IPS DF 6.9 (cell line): Measurements from ENCODE around the gene SCAMP4.
"Not testable (repeated sequence)": the region's sequence is repeated elsewhere in the genome, so short reads cannot be mapped to it uniquely, and the experiment has no call there.

Experiments used
- DNase-seq: peaks from one replicate; pipeline ENCODE4 v3.0.0-alpha.2; 2013; ENCODE audit warnings: low read depth, low spot score
- H3K27ac ChIP-seq: one replicate; pipeline ENCODE4 v1.5.1; 2013; ENCODE audit warnings: low read length, control low read depth
- H3K27me3 ChIP-seq: 2 replicates; pipeline ENCODE4 v1.6.1; 2013; ENCODE audit warnings: mild to moderate bottlenecking, low read length; ENCODE audit not compliant: control insufficient read depth, insufficient read depth
- H3K36me3 ChIP-seq: 2 replicates; pipeline ENCODE4 v1.6.1; 2013; ENCODE audit warnings: low read length; ENCODE audit not compliant: control insufficient read depth, insufficient read depth
- H3K4me1 ChIP-seq: 2 replicates; pipeline ENCODE4 v1.6.1; 2013; ENCODE audit warnings: low read length; ENCODE audit not compliant: control insufficient read depth, insufficient read depth
- H3K4me3 ChIP-seq: 2 replicates; pipeline ENCODE4 v1.5.1; 2013; ENCODE audit warnings: mild to moderate bottlenecking, low read length
- H3K9me3 ChIP-seq: 2 replicates; pipeline ENCODE4 v1.6.1; 2013; ENCODE audit warnings: low read length, inconsistent platforms; ENCODE audit not compliant: control insufficient read depth, insufficient read depth
- WGBS: extraction: QIAGEN DNeasy Blood & Tissue Kit; methylation state at CpG from one replicate; pipeline ENCODE4 v1.1.7; 2013; ENCODE audit warnings: mixed read lengths, missing lambda C conversion rate; ENCODE audit not compliant: insufficient read length, insufficient coverage; 5-methylcytosine and 5-hydroxymethylcytosine counted together

SCAMP4 gene

DNA sequence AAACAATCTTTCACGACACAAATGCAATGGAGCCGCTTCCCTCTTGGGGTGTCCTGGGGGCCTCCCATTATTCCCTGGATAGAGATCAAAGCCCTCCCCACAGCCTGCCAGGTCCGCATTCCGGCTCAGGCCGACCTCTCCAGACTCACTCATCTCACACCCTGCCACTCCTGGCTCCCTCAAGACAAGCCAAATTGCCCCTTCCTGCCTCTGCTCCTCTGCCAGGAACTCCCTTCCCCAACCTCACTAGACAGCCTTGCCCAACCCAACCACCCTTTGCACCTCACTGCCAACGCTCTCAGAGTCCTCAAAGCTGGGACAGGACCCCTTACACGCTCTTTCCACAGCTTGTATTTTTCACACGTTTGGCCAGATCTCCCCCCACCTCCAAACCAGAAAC is 21.4 kb upstream of the SCAMP4 start:
- no peaks in the 10 kb centered on the region for H3K27me3 ChIP-seq
- H3K36me3 ChIP-seq: no peaks in the 10 kb centered on the region
- H3K27ac ChIP-seq: no peak overlapping the region
- H3K9me3 ChIP-seq: no peaks in the 10 kb centered on the region
- H3K4me1 ChIP-seq: peaks cover 1% of the 10 kb centered on the region; the same call in 1 of the 2 replicates
- DNase-seq: no peak
- no CpG with 5 or more reads among the region's 8 CpGs for WGBS
- no peak overlapping the region for H3K4me3 ChIP-seq

DNA sequence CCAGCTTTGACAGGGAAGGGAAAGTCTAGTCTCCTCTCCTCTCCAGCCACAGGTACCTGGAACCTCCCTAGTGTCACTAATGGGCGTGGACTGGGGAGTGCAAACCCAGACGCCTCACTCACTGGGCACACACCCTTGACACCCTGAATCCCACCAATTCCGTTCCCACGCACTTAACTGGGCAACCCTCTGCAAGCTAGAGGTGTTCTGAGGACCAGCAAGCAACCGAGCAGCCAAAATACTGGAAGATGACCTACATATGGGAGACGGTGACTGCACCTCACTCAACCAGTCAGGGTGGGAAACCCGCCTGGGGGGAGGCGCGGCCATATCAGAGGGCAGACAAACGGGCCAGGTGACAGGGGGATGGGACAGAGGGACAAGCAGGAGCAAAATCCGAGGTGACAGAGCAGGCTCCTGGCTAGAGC is 20.9 kb upstream of the SCAMP4 start:
- no peak overlapping the region for H3K27ac ChIP-seq
- no peaks in the 10 kb centered on the region for H3K27me3 ChIP-seq
- DNase-seq: no peak
- peak overlapping the region; percentile 83; the same call in 1 of the 2 replicates for H3K4me3 ChIP-seq
- H3K4me1 ChIP-seq: peaks cover 1% of the 10 kb centered on the region; the same call in 1 of the 2 replicates
- no CpG with 5 or more reads among the region's 11 CpGs for WGBS
- H3K36me3 ChIP-seq: no peaks in the 10 kb centered on the region
- no peaks in the 10 kb centered on the region for H3K9me3 ChIP-seq

- H3K36me3 ChIP-seq: no peaks in the 10 kb centered on the region
- H3K9me3 ChIP-seq: no peaks in the 10 kb centered on the region
- no peak overlapping the region for H3K27ac ChIP-seq
- peaks cover 1% of the 10 kb centered on the region; the same call in 1 of the 2 replicates for H3K4me1 ChIP-seq
- H3K27me3 ChIP-seq: no peaks in the 10 kb centered on the region
- H3K4me3 ChIP-seq: peak overlapping the region; percentile 83
- no CpG with 5 or more reads among the region's 56 CpGs for WGBS
- DNase-seq: no peak
Measured at GRCh38 chr19:1884719-1885334, 20.4 kb upstream of the SCAMP4 start.

DNA sequence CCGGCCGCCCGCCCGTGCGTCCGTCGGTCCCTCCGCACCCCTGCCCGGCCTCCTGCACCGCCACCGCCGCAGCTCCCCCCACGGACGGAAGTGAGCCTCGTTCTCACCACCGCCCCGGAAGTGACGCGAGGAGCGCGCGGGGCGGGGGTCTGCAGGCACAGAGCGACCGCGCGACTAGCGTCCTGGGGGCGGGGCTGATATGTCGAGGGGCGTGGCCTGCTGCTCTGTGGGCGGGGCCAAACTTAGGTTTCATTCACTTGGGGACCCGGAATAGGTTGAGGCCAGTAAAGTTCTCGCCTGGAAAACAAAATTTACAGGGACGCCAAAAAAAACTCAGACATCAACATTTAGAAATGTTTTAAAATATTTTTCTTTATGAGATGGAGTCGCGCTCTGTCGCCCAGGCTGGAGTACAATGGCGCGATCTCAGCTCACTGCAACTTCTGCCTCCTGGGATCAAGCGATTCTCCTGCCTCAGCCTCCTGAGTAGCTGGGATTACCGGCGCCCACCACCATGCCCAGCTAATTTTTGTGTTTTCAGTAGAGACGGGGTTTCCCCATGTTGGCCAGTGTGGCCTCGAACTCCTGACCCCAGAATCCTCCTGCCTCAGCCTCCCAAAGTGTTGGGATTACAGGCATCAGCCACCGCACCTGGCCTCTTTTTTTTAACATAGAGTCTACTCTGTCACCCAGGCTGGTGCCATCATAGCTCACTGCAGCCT is 19.6 kb upstream of the SCAMP4 start, which contains the start of gene ABHD17A:
TSS of gene ABHD17A (minus strand) at position 99 of the 722 bp plus-strand sequence. CDS start 3,930 bp downstream, outside the sequence.
- H3K4me1 ChIP-seq, H3K9me3 ChIP-seq, H3K27me3 ChIP-seq, H3K27ac ChIP-seq, H3K36me3 ChIP-seq: not testable (repeated sequence)
- no CpG with 5 or more reads among the region's 46 CpGs for WGBS
- peak within 1 kb of the TSS; percentile 83 for H3K4me3 ChIP-seq
- peak; percentile 60 for DNase-seq

DNA sequence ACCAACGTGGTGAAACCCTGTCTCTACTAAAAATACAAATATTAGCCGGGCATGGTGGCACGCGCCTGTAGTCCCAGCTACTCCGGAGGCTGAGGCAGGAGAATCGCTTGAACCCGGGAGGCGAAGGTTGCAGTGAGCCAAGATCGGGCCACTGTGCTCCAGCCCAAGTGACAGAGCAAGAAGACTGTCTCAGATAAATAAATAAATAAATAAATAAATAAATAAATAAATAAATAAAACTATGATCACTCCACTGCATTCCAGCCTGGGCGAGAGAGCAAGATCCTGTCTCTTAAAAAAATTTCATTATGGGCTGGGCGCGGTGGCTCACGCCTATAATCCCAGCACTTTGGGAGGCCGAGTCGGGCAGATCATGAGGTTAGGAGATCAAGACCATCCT is 18.8 kb upstream of the SCAMP4 start:
- not testable (repeated sequence) for H3K9me3 ChIP-seq, H3K4me1 ChIP-seq, DNase-seq, H3K27me3 ChIP-seq, H3K27ac ChIP-seq, H3K36me3 ChIP-seq, H3K4me3 ChIP-seq
- WGBS: no CpG with 5 or more reads among the region's 15 CpGs

DNA sequence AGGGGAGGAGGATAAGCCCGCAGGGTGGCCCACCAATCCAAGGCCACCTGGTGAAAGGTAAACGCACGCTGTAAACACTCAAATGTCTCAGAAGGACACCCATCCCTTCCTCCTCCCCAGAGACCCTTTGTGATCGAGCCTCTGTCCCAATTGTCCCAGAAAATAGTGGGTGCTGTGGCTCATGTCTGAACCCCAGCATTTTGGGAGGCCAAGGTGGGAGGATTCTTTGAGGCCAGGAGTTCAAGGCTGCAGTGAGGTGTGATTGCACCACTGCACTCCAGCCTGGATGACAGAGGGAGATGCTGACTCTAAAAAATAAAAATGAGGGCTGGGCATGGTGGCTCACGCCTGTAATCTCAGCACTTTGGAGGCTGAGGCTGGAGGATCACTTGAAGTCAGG is 16.8 kb upstream of the SCAMP4 start:
- no peaks in the 10 kb centered on the region for H3K9me3 ChIP-seq
- no peaks in the 10 kb centered on the region for H3K27me3 ChIP-seq
- no CpG with 5 or more reads among the region's 5 CpGs for WGBS
- H3K27ac ChIP-seq: no peak overlapping the region
- no peak overlapping the region for H3K4me3 ChIP-seq
- no peak for DNase-seq
- peaks cover 1% of the 10 kb centered on the region; the same call in 1 of the 2 replicates for H3K4me1 ChIP-seq
- no peaks in the 10 kb centered on the region for H3K36me3 ChIP-seq

GRCh38 chr19:1889907-1890306 is 15.3 kb upstream of the SCAMP4 start:
- no peak for DNase-seq
- Histone ChIP-seq H3K9me3 (no peaks in the 10 kb centered on the region), H3K36me3 (no peaks in the 10 kb centered on the region), H3K4me3 (no peak overlapping the region), H3K27me3 (no peaks in the 10 kb centered on the region), H3K27ac (no peak overlapping the region), H3K4me1 (no peaks in the 10 kb centered on the region)
- WGBS: no CpG with 5 or more reads among the region's 1 CpG

- DNase-seq: no peak
- Histone ChIP-seq H3K36me3 (no peaks in the 10 kb centered on the region), H3K4me3 (no peak overlapping the region), H3K4me1 (peaks cover 2% of the 10 kb centered on the region; the same call in 1 of the 2 replicates), H3K27ac (no peak overlapping the region), H3K27me3 (no peaks in the 10 kb centered on the region), H3K9me3 (no peaks in the 10 kb centered on the region)
- no CpG with 5 or more reads among the region's 17 CpGs for WGBS
Measured at GRCh38 chr19:1893791-1894190, 11.4 kb upstream of the SCAMP4 start.

GRCh38 chr19:1896508-1896907 is 8.7 kb upstream of the SCAMP4 start:
- H3K4me1 ChIP-seq: peaks cover 2% of the 10 kb centered on the region; the same call in 1 of the 2 replicates
- H3K27me3 ChIP-seq: no peaks in the 10 kb centered on the region
- H3K4me3 ChIP-seq: no peak overlapping the region
- H3K36me3 ChIP-seq: no peaks in the 10 kb centered on the region
- DNase-seq: no peak
- H3K9me3 ChIP-seq: no peaks in the 10 kb centered on the region
- no peak overlapping the region for H3K27ac ChIP-seq
- WGBS: no CpG with 5 or more reads among the region's 13 CpGs

DNA sequence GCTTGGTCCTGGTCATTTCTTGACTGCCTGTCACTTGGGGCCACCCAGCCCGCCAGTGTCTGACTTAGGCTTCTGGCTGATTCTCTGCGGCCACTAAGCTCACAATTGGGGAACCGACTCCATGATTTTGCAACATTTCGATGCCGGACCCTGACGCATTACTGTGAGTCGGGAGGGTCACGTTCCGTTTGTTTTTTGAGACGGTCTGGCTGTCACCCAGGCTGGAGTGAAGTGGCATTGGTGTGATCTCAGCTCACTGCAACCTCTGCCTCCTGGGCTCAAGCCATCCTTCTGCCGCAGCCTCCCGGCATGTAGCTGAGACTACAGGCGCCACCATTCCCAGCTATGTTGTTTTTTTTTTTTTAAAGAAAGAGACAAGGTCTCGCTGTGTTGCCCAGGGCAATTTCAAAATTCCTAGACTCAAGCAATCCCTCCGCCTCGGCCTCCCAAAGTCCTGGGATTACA is 3.2 kb upstream of the SCAMP4 start:
- no peak overlapping the region for H3K27ac ChIP-seq
- H3K4me1 ChIP-seq: peaks cover 3% of the 10 kb centered on the region; the same call in 1 of the 2 replicates
- no peaks in the 10 kb centered on the region for H3K9me3 ChIP-seq
- no CpG with 5 or more reads among the region's 16 CpGs for WGBS
- H3K4me3 ChIP-seq: no peak overlapping the region
- no peaks in the 10 kb centered on the region for H3K36me3 ChIP-seq
- H3K27me3 ChIP-seq: no peaks in the 10 kb centered on the region
- DNase-seq: no peak
